Tibial nerve (tissue), 3 donors: Measurements from ENCODE around the gene MICALL2.

ENCODE experiments used
- POLR2A ChIP-seq, 2 donors: fragments of 450-650 bp; IDR thresholded peaks; one replicate each; pipeline ENCODE4 v1.6.1; 2017; ENCODE audit warnings: antibody characterized with exemption in 2 of 2, mild to moderate bottlenecking in 2 of 2, moderate library complexity in 2 of 2
- TF ChIP-seq, protein P1 (sequence below), 5 experiments: fragments of 200-600 bp in 3 of 5; fragments of 450-650 bp in 2 of 5; sonication (generic) in 3 of 5; IDR thresholded peaks; one replicate each; pipeline ENCODE4 v1.5.1; 2016 to 2019; ENCODE audit warnings: antibody characterized with exemption in 5 of 5, mild to moderate bottlenecking in 3 of 5, moderate library complexity in 2 of 5

DNA sequence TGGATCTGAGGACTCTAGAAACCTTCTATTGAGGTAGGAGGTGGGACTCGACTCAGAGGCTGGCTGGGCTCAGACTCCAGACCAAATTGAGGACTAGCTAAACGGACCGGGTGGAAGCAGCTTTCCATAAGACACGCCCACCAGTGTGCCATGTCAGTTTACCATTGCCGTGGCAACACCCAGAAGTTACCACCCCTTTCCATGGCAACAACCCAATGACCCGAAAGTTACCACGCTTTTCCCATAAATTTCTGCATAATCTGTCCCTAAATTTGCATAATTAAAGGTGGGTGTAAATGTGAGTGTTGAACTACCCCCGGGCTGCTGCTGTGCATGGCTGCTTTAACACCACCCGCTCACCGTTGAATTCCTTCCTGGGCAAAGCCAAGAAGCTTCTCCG lies 58.9 kb downstream of the MICALL2 start:
- TF ChIP-seq, protein P1, sequence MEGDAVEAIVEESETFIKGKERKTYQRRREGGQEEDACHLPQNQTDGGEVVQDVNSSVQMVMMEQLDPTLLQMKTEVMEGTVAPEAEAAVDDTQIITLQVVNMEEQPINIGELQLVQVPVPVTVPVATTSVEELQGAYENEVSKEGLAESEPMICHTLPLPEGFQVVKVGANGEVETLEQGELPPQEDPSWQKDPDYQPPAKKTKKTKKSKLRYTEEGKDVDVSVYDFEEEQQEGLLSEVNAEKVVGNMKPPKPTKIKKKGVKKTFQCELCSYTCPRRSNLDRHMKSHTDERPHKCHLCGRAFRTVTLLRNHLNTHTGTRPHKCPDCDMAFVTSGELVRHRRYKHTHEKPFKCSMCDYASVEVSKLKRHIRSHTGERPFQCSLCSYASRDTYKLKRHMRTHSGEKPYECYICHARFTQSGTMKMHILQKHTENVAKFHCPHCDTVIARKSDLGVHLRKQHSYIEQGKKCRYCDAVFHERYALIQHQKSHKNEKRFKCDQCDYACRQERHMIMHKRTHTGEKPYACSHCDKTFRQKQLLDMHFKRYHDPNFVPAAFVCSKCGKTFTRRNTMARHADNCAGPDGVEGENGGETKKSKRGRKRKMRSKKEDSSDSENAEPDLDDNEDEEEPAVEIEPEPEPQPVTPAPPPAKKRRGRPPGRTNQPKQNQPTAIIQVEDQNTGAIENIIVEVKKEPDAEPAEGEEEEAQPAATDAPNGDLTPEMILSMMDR (IDR thresholded peaks at IDR 0.05): no peak
- no peak for TF ChIP-seq POLR2A (IDR thresholded peaks at IDR 0.05)
